Right cardiac atrium (tissue), 5 donors: ENCODE measurements around the gene WNT5B. TPM values are rescaled to one million over a fixed set of nuclear protein-coding genes. Genes with fewer than 3 reads are reported as not detected.
"Not testable (repeated sequence)": the region's sequence is repeated elsewhere in the genome, so short reads cannot be mapped to it uniquely, and the experiment has no call there.

ENCODE experiments used
- ATAC-seq, 2 donors: fragments of 200-7000 bp; cut with Tn5 transposase; one replicate each; pipeline versions ENCODE4 v1.8.0 to v1.9.1; 2020; ENCODE audit warnings: moderate library complexity in 2 of 2, mild to moderate bottlenecking in 1 of 2
- DNase-seq, 3 donors: peaks; one replicate each; pipeline ENCODE4 v3.0.0-alpha.2; 2020
- H3K27ac ChIP-seq: one replicate; pipeline ENCODE4 v1.5.1; 2013; ENCODE audit warnings: mild to moderate bottlenecking, low read length, control low read depth, moderate library complexity
- H3K27me3 ChIP-seq: one replicate; pipeline ENCODE4 v1.6.1; 2013; ENCODE audit not compliant: control insufficient read depth, insufficient read depth
- H3K4me1 ChIP-seq: one replicate; pipeline ENCODE4 v1.6.1; 2013; ENCODE audit warnings: low read length; ENCODE audit not compliant: control insufficient read depth, insufficient read depth
- H3K4me3 ChIP-seq: one replicate; pipeline ENCODE4 v1.5.1; 2013; ENCODE audit warnings: low read length, control low read depth
- H3K9me3 ChIP-seq: one replicate; pipeline ENCODE4 v1.6.1; 2013; ENCODE audit warnings: low read length; ENCODE audit not compliant: control insufficient read depth
- WGBS: extraction: QIAGEN DNeasy Blood & Tissue Kit; methylation state at CpG from one replicate; pipeline ENCODE4 v1.1.7; 2013; 5-methylcytosine and 5-hydroxymethylcytosine counted together
- intact Hi-C, 4 donors: fragments of 100-400 bp; cut with DNase I; formaldehyde crosslinking; loops; one replicate each; pipeline versions ENCODE4 v1.11.0 to v1.14.0; 2022 to 2023
- polyA plus RNA-seq: library from polyadenylated mRNA; stranded (reverse); fragments of 200-250 nt; gene quantifications from one replicate; pipeline ENCODE4 v1.2.3, GENCODE V29; 2013
- total RNA-seq, 4 donors: library from RNA; stranded (reverse); fragmentation: NEBNext Ultra II Directional; extraction: Animal tissue kit (Norgen Biotek cat#: 25700); gene quantifications; one replicate each; pipeline ENCODE4 v1.2.1, GENCODE V29; 2021
- donor health status: healthy with polysubstance abuse.
- donor health status: DM: no; HTN: yes; CAD: no.
- donor health status: DM: no; HTN: no; CAD: no.
- donor health status: DM: no; HTN: yes; CAD: no; lungs with severe emphysema.
- donor health status: DM: yes; HTN: yes; CAD: no.

WNT5B gene
- total and polyA plus RNA-seq, 5 donors = 1.7 to 3.6 (median 1.9) TPM

DNA sequence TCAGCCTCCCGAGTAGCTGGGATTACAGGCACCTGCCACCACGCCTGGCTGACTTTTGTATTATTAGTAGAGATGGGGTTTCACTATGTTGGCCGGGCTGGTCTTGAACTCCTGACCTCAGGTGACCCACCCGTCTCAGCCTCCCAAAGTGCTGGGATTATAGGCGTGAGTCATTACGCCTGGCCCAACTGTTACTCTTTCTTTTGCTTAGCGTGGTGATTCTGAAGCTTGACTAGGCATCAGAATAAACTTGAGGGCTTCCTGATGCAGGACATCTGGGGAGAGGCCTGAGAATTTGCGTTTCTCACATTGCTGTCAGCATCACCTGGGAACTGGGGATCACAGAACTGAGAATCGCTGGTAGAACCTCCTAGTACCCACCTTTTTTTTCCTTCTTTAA, 26.3 kb upstream of the WNT5B start:
- H3K27me3 ChIP-seq, H3K4me1 ChIP-seq, intact Hi-C loops, DNase-seq, H3K4me3 ChIP-seq, H3K27ac ChIP-seq, H3K9me3 ChIP-seq, ATAC-seq: not testable (repeated sequence)
- 95% methylated on average over 9 of the region's 9 CpGs for WGBS

GRCh38 chr12:1603269-1603993, 25.6 kb upstream of the WNT5B start:
- WGBS = 85% methylated on average over 7 of the region's 7 CpGs
- H3K27ac ChIP-seq = no peak overlapping the region
- no peaks in the 10 kb centered on the region for H3K9me3 ChIP-seq
- H3K4me3 ChIP-seq = no peak overlapping the region
- H3K27me3 ChIP-seq = no peaks in the 10 kb centered on the region
- no peaks in the 10 kb centered on the region for H3K4me1 ChIP-seq
- ATAC-seq (no peak), DNase-seq (no peak)
- intact Hi-C loops = no loop called here

DNA sequence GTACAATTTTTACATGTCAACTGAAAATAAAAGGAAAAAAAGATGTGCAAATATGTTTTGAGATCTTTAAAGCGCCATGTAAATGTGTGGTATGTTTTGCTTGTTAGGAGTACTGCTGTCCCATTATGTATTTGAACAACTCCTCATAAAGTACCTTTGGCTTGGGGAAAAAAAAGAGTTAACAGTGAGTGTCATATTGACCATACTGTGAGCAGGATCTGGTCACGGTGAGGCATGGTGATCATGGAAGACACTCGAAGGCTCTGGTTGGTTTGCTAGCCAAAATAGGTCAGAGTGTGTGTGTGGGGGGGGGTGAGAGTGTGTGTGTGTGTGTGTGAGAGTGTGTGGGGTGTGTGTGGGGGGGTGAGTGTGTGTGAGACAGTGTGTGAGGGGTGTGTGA, 24.6 kb upstream of the WNT5B start:
- no peak overlapping the region for H3K27ac ChIP-seq
- WGBS = 54% methylated on average over 3 of the region's 3 CpGs
- no peaks in the 10 kb centered on the region for H3K9me3 ChIP-seq
- no peaks in the 10 kb centered on the region for H3K4me1 ChIP-seq
- intact Hi-C loops = no loop called here
- H3K4me3 ChIP-seq = no peak overlapping the region
- DNase-seq = no peak
- ATAC-seq = no peak
- no peaks in the 10 kb centered on the region for H3K27me3 ChIP-seq

DNA sequence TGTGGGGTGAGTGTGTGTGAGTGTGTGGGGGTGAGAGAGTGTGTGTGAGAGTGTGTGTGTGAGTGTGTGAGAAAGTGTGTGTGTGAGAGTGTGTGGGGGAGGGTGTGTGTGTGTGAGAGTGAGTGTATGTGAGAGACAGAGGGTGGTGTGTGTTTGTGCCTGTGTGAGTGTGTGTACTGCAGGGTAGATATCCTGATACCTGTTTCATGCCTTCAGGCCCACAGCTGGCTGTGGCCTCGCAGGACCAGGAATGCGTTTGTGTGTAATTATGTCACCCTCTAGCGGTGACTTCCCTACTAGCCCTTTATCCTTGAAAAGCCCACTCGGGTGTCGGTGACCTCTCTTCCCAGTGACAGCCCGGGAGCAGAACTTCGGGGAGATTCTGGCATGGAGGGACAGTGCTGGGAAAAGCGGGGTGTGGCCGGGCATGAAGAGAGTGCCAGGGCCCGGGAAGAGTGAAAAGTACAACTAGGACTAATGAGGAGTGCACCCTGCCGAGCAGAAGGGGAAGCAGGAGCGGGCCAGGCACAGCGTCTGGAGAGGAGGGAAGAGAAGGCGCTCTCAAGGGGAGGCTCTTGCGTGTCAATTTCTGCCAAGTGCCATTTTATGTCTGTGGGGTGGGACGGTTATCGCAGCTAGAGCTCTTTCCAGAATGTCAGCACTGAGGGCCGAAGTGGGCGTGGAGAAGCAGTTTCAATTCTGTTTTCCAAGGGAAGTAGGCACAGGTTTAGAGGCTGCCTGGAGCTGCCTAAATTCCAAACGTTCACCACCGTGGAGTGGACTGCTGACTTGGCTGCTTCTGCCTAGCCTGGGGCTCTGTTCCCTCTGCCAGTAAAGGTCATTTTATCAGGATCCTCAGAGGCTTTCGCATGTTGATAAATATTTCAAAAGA, 23.7 kb upstream of the WNT5B start:
- DNase-seq (peak; percentile 72 to 86 (median 86)), ATAC-seq (peak; percentile 82 to 85)
- no peaks in the 10 kb centered on the region for H3K9me3 ChIP-seq
- under 1% methylated on average over 22 of the region's 22 CpGs for WGBS
- peak overlapping the region; percentile 96 for H3K27ac ChIP-seq
- intact Hi-C loops = no loop called here
- H3K27me3 ChIP-seq = no peaks in the 10 kb centered on the region
- H3K4me3 ChIP-seq = peak overlapping the region; percentile 45
- no peaks in the 10 kb centered on the region for H3K4me1 ChIP-seq

GRCh38 chr12:1606021-1606622, 22.9 kb upstream of the WNT5B start:
- H3K9me3 ChIP-seq = no peaks in the 10 kb centered on the region
- H3K27ac ChIP-seq = peak overlapping the region; percentile 96
- peak; percentile 83 to 85 for ATAC-seq
- no peaks in the 10 kb centered on the region for H3K27me3 ChIP-seq
- no peaks in the 10 kb centered on the region for H3K4me1 ChIP-seq
- peak; percentile 95 to 98 (median 95) for DNase-seq
- intact Hi-C loops = no loop called here
- H3K4me3 ChIP-seq = peak overlapping the region; percentile 45
- 3% methylated on average over 12 of the region's 12 CpGs for WGBS

- H3K9me3 ChIP-seq = no peaks in the 10 kb centered on the region
- no peaks in the 10 kb centered on the region for H3K4me1 ChIP-seq
- H3K27ac ChIP-seq = no peak overlapping the region
- intact Hi-C loops = no loop called here
- ATAC-seq (no peak), DNase-seq (no peak)
- H3K4me3 ChIP-seq = no peak overlapping the region
- 79% methylated on average over 3 of the region's 3 CpGs for WGBS
- H3K27me3 ChIP-seq = no peaks in the 10 kb centered on the region
Observed at GRCh38 chr12:1607940-1608712, 20.9 kb upstream of the WNT5B start.

DNA sequence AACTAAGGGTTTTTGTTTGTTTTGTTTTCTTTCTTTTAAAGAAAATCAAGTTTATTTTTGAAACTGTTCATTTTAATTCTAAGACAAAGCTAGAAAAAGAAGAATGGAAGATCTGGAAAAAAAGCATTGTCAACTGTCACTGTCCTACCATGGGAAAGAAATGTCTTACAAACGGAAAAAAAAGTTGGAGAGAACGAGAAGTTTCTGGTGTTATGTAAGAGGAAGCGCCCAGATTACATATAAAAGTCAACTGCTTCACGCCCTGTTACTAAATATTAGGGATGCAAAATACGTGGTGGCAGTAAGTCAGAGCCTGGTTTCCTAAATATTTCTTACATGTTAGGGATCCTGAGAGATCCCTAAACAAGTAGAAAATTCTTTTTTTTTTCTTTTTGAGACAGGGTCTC, 20.3 kb upstream of the WNT5B start:
- Histone ChIP-seq H3K27me3 (no peaks in the 10 kb centered on the region), H3K4me1 (no peaks in the 10 kb centered on the region), H3K9me3 (no peaks in the 10 kb centered on the region), H3K27ac (no peak overlapping the region), H3K4me3 (no peak overlapping the region)
- DNase-seq (no peak), ATAC-seq (no peak)
- intact Hi-C loops = no loop called here
- 40% methylated on average over 5 of the region's 5 CpGs for WGBS

DNA sequence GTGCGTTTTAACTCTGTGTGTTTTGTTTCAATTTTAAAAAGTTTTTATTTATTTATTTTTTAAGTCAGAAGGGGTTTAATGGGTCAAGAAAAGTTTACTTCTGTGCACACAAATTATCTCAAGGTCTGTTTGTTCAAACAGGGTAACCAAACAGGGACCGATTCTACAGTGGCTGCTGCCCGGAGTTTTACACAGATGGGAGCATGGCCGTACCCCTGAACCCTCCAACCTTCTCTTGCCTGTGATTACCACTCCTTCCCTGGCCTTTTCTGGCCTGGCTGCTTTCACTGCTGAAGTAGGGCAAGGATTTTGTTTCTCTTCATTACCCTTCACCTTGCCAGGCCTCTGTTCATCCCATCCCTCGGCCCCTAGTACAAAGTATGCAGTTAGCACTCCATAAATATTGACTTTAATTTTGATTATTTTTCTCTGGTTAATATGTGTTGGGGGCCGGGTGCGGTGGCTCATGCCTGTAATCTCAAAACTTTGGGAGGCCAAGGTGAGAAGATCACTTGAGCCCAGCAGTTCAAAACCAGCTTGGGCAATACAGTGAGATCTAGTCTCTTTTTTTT, 18.9 kb upstream of the WNT5B start:
- Histone ChIP-seq H3K27me3 (no peaks in the 10 kb centered on the region), H3K4me1 (no peaks in the 10 kb centered on the region), H3K9me3 (no peaks in the 10 kb centered on the region), H3K4me3 (no peak overlapping the region), H3K27ac (no peak overlapping the region)
- no peak for ATAC-seq
- intact Hi-C loops = no loop called here
- WGBS = 95% methylated on average over 7 of the region's 7 CpGs
- no peak for DNase-seq

- Histone ChIP-seq H3K4me3 (no peak overlapping the region), H3K9me3 (no peaks in the 10 kb centered on the region), H3K27ac (peak overlapping the region; percentile 46), H3K4me1 (no peaks in the 10 kb centered on the region), H3K27me3 (no peaks in the 10 kb centered on the region)
- intact Hi-C loops = no loop called here
- DNase-seq (no peak), ATAC-seq (peak; percentile 18 to 35)
- 43% methylated on average over 13 of the region's 13 CpGs for WGBS
Observed at GRCh38 chr12:1611803-1612572, 17.0 kb upstream of the WNT5B start.

DNA sequence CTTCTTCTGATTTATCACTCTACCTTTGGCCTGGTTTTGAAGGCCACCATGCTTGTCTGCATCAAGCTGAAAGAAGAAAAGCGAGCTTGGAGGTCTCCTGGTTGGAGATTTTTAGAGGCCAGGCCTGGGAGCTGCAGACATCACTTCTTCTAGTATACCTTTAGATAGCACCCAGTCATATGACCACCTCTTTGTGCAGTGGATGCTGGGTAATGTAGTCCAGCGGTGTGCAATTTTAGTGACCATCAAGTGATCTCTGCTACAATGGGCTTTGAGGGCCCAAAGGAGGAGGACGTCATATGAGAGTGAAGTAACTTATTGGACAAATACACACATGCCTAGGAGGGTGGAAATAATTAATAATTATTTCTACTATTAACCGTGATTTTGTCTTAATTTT, 15.2 kb upstream of the WNT5B start:
- intact Hi-C loops = no loop called here
- no peak overlapping the region for H3K4me3 ChIP-seq
- no peaks in the 10 kb centered on the region for H3K9me3 ChIP-seq
- DNase-seq = no peak
- ATAC-seq = no peak
- H3K27me3 ChIP-seq = no peaks in the 10 kb centered on the region
- H3K4me1 ChIP-seq = no peaks in the 10 kb centered on the region
- 95% methylated on average over 4 of the region's 4 CpGs for WGBS
- H3K27ac ChIP-seq = no peak overlapping the region
